ENCODE measurements around the gene PHF21B. TPM values are rescaled to one million over a fixed set of nuclear protein-coding genes. Genes with fewer than 3 reads are reported as not detected.

The PHF21B gene
- total RNA-seq, 2 experiments from 2014 or later = 0.10 TPM; not detected in 1

GRCh38 chr22:44988671-44989070 lies 21.1 kb downstream of the PHF21B start:
- Mint-ChIP-seq H3K4me1 (no peaks in the 10 kb centered on the region), H3K27ac (no peak overlapping the region), H3K36me3 (no peaks in the 10 kb centered on the region), H3K9me3 (no peaks in the 10 kb centered on the region), H3K27me3 (no peaks in the 10 kb centered on the region), H3K4me3 (no peak overlapping the region)
- no peak for DNase-seq

GRCh38 chr22:44986926-44987325 lies 22.9 kb downstream of the PHF21B start:
- Mint-ChIP-seq H3K27me3 (no peaks in the 10 kb centered on the region), H3K4me3 (no peak overlapping the region), H3K36me3 (no peaks in the 10 kb centered on the region), H3K4me1 (no peaks in the 10 kb centered on the region), H3K9me3 (no peaks in the 10 kb centered on the region), H3K27ac (no peak overlapping the region)
- no peak for DNase-seq

- Mint-ChIP-seq H3K27ac (no peak overlapping the region), H3K36me3 (no peaks in the 10 kb centered on the region), H3K4me1 (no peaks in the 10 kb centered on the region), H3K27me3 (peaks cover under 1% of the 10 kb centered on the region), H3K4me3 (no peak overlapping the region), H3K9me3 (no peaks in the 10 kb centered on the region)
- no peak for DNase-seq
These were observed 23.8 kb downstream of the PHF21B start for GRCh38 chr22:44985906-44986527.

GRCh38 chr22:44983878-44984482 lies 25.8 kb downstream of the PHF21B start:
- no peaks in the 10 kb centered on the region for H3K9me3 Mint-ChIP-seq
- no peaks in the 10 kb centered on the region for H3K36me3 Mint-ChIP-seq

GRCh38 chr22:44982445-44982844 lies 27.4 kb downstream of the PHF21B start:
- Mint-ChIP-seq H3K9me3 (no peaks in the 10 kb centered on the region), H3K27ac (no peak overlapping the region), H3K4me1 (no peaks in the 10 kb centered on the region), H3K27me3 (peaks cover 15% of the 10 kb centered on the region), H3K4me3 (no peak overlapping the region), H3K36me3 (no peaks in the 10 kb centered on the region)
- no peak for DNase-seq

More at GRCh38 chr22:44983878-44984482, 25.8 kb downstream of the PHF21B start:
- H3K4me1 Mint-ChIP-seq = no peaks in the 10 kb centered on the region
- peaks cover 15% of the 10 kb centered on the region for H3K27me3 Mint-ChIP-seq
- DNase-seq = no peak
- no peak overlapping the region for H3K27ac Mint-ChIP-seq
- no peak overlapping the region for H3K4me3 Mint-ChIP-seq

GRCh38 chr22:44981857-44982256 lies 27.9 kb downstream of the PHF21B start:
- peaks cover 15% of the 10 kb centered on the region for H3K27me3 Mint-ChIP-seq
- H3K4me1 Mint-ChIP-seq = no peaks in the 10 kb centered on the region
- no peak overlapping the region for H3K4me3 Mint-ChIP-seq
- no peaks in the 10 kb centered on the region for H3K36me3 Mint-ChIP-seq
- no peaks in the 10 kb centered on the region for H3K9me3 Mint-ChIP-seq
- DNase-seq = no peak
- no peak overlapping the region for H3K27ac Mint-ChIP-seq

GRCh38 chr22:44979154-44979553 lies 30.7 kb downstream of the PHF21B start:
- Mint-ChIP-seq H3K4me1 (no peaks in the 10 kb centered on the region), H3K9me3 (no peaks in the 10 kb centered on the region), H3K27me3 (peaks cover 22% of the 10 kb centered on the region), H3K27ac (no peak overlapping the region), H3K36me3 (no peaks in the 10 kb centered on the region), H3K4me3 (no peak overlapping the region)
- no peak for DNase-seq

GRCh38 chr22:44975427-44976262 lies 34.2 kb downstream of the PHF21B start:
- Mint-ChIP-seq H3K27me3 (peaks cover 22% of the 10 kb centered on the region), H3K4me3 (no peak overlapping the region), H3K9me3 (no peaks in the 10 kb centered on the region)

GRCh38 chr22:44974454-44974853 lies 35.4 kb downstream of the PHF21B start:
- Mint-ChIP-seq H3K27ac (no peak overlapping the region), H3K9me3 (no peaks in the 10 kb centered on the region), H3K4me1 (no peaks in the 10 kb centered on the region)

More at GRCh38 chr22:44975427-44976262, 34.2 kb downstream of the PHF21B start:
- no peak overlapping the region for H3K27ac Mint-ChIP-seq
- no peaks in the 10 kb centered on the region for H3K36me3 Mint-ChIP-seq
- DNase-seq = peak; percentile 81
- no peaks in the 10 kb centered on the region for H3K4me1 Mint-ChIP-seq

GRCh38 chr22:44973829-44974228 lies 36.0 kb downstream of the PHF21B start:
- Mint-ChIP-seq H3K27me3 (peaks cover 15% of the 10 kb centered on the region), H3K27ac (no peak overlapping the region), H3K9me3 (no peaks in the 10 kb centered on the region), H3K36me3 (no peaks in the 10 kb centered on the region), H3K4me3 (no peak overlapping the region), H3K4me1 (no peaks in the 10 kb centered on the region)
- DNase-seq = no peak

More at GRCh38 chr22:44974454-44974853, 35.4 kb downstream of the PHF21B start:
- DNase-seq = no peak
- no peak overlapping the region for H3K4me3 Mint-ChIP-seq
- peaks cover 17% of the 10 kb centered on the region for H3K27me3 Mint-ChIP-seq
- H3K36me3 Mint-ChIP-seq = no peaks in the 10 kb centered on the region

- Mint-ChIP-seq H3K27ac (peak overlapping the region; percentile 51), H3K9me3 (no peaks in the 10 kb centered on the region), H3K36me3 (no peaks in the 10 kb centered on the region), H3K4me1 (no peaks in the 10 kb centered on the region), H3K27me3 (peaks cover 15% of the 10 kb centered on the region), H3K4me3 (peak overlapping the region; percentile 18)
- peak; percentile 8 for DNase-seq
These were observed 37.3 kb downstream of the PHF21B start for GRCh38 chr22:44972363-44973083.

- H3K9me3 Mint-ChIP-seq = no peaks in the 10 kb centered on the region
- H3K27me3 Mint-ChIP-seq = peaks cover 15% of the 10 kb centered on the region
- H3K36me3 Mint-ChIP-seq = no peaks in the 10 kb centered on the region
- no peaks in the 10 kb centered on the region for H3K4me1 Mint-ChIP-seq
- H3K4me3 Mint-ChIP-seq = peak overlapping the region; percentile 18
- no peak for DNase-seq
- peak overlapping the region; percentile 7 for H3K27ac Mint-ChIP-seq
These were observed 38.0 kb downstream of the PHF21B start for GRCh38 chr22:44971651-44972362.

- no peaks in the 10 kb centered on the region for H3K9me3 Mint-ChIP-seq
- no peaks in the 10 kb centered on the region for H3K4me1 Mint-ChIP-seq
- H3K4me3 Mint-ChIP-seq = no peak overlapping the region
- H3K27me3 Mint-ChIP-seq = peaks cover 15% of the 10 kb centered on the region
- no peak overlapping the region for H3K27ac Mint-ChIP-seq
- no peaks in the 10 kb centered on the region for H3K36me3 Mint-ChIP-seq
- no peak for DNase-seq
These were observed 39.5 kb downstream of the PHF21B start for GRCh38 chr22:44970291-44970690.

- Mint-ChIP-seq H3K27me3 (peaks cover 11% of the 10 kb centered on the region), H3K4me1 (no peaks in the 10 kb centered on the region), H3K36me3 (no peaks in the 10 kb centered on the region), H3K27ac (no peak overlapping the region), H3K9me3 (no peaks in the 10 kb centered on the region), H3K4me3 (no peak overlapping the region)
- DNase-seq = no peak
These were observed 40.0 kb downstream of the PHF21B start for GRCh38 chr22:44969817-44970216.
